H9 (cell line): ENCODE results near the gene MED22. TPM values are rescaled to one million over a fixed set of nuclear protein-coding genes. Genes with fewer than 3 reads are reported as not detected.

ENCODE experiments used
- DNase-seq: peaks from one replicate; pipeline ENCODE4 v3.0.0-alpha.2; 2017
- H2AFZ ChIP-seq: one replicate; pipeline ENCODE4 v1.6.1; 2013; ENCODE audit warnings: mild to moderate bottlenecking, low read length, control low read depth, moderate library complexity
- H2AK5ac ChIP-seq: 2 replicates; pipeline ENCODE4 v1.6.1; 2013; ENCODE audit warnings: low read length, control low read depth, mixed read lengths; ENCODE audit not compliant: insufficient read length
- H2BK120ac ChIP-seq: one replicate; pipeline ENCODE4 v1.6.1; 2013; ENCODE audit warnings: low read depth, mild to moderate bottlenecking, low read length, control low read depth, inconsistent platforms; ENCODE audit not compliant: poor library complexity, severe bottlenecking
- H2BK12ac ChIP-seq: 2 replicates; pipeline ENCODE4 v1.6.1; 2013; ENCODE audit warnings: low read length, control low read depth, mixed read lengths, low read depth; ENCODE audit not compliant: insufficient read length
- H2BK15ac ChIP-seq: 2 replicates; pipeline ENCODE4 v1.6.1; 2013; ENCODE audit warnings: low read depth, low read length, control low read depth
- H2BK20ac ChIP-seq: one replicate; pipeline ENCODE4 v1.6.1; 2013; ENCODE audit warnings: low read depth, mild to moderate bottlenecking, low read length, control low read depth, inconsistent platforms; ENCODE audit not compliant: poor library complexity, severe bottlenecking
- H2BK5ac ChIP-seq: 2 replicates; pipeline ENCODE4 v1.6.1; 2013; ENCODE audit warnings: low read length, control low read depth, mixed read lengths; ENCODE audit not compliant: insufficient read length
- H3K14ac ChIP-seq: 2 replicates; pipeline ENCODE4 v1.6.1; 2013; ENCODE audit warnings: low read length, control low read depth; ENCODE audit not compliant: insufficient read depth
- H3K18ac ChIP-seq: 2 replicates; pipeline ENCODE4 v1.6.1; 2013; ENCODE audit warnings: low read depth, mild to moderate bottlenecking, mixed read lengths, low read length, control low read depth; ENCODE audit not compliant: insufficient read length
- H3K23ac ChIP-seq: 2 replicates; pipeline ENCODE4 v1.6.1; 2013; ENCODE audit warnings: low read length, control low read depth, mixed read lengths, low read depth; ENCODE audit not compliant: insufficient read length
- H3K23me2 ChIP-seq: 2 replicates; pipeline ENCODE4 v1.6.1; 2013; ENCODE audit warnings: low read depth, mild to moderate bottlenecking, mixed read lengths, low read length, control low read depth; ENCODE audit not compliant: insufficient read length, poor library complexity, severe bottlenecking
- H3K27ac ChIP-seq: 2 replicates; pipeline ENCODE4 v1.5.1; 2013; ENCODE audit warnings: low read length, control low read depth, mixed read lengths, low read depth; ENCODE audit not compliant: insufficient read length
- H3K27me3 ChIP-seq: 2 replicates; pipeline ENCODE4 v1.6.1; 2013; ENCODE audit warnings: low read length, control low read depth, inconsistent platforms; ENCODE audit not compliant: insufficient read depth
- H3K4ac ChIP-seq: 2 replicates; pipeline ENCODE4 v1.6.1; 2013; ENCODE audit warnings: low read depth, mild to moderate bottlenecking, control low read depth, inconsistent platforms, low read length, moderate library complexity
- H3K4me1 ChIP-seq: 2 replicates; pipeline ENCODE4 v1.6.1; 2013; ENCODE audit warnings: low read length, control low read depth, inconsistent platforms; ENCODE audit not compliant: insufficient read depth
- H3K4me2 ChIP-seq: 2 replicates; pipeline ENCODE4 v1.6.1; 2013; ENCODE audit warnings: low read length, control low read depth, mixed read lengths; ENCODE audit not compliant: insufficient read length, insufficient read depth
- H3K56ac ChIP-seq: 2 replicates; pipeline ENCODE4 v1.6.1; 2013; ENCODE audit warnings: low read depth, mild to moderate bottlenecking, mixed read lengths, low read length, control low read depth; ENCODE audit not compliant: insufficient read length
- H3K79me1 ChIP-seq: 2 replicates; pipeline ENCODE4 v1.6.1; 2013; ENCODE audit warnings: low read depth, mild to moderate bottlenecking, moderate library complexity, low read length, control low read depth, inconsistent platforms; ENCODE audit not compliant: insufficient read depth, poor library complexity, severe bottlenecking
- H3K79me2 ChIP-seq: 2 replicates; pipeline ENCODE4 v1.6.1; 2013; ENCODE audit warnings: low read length, control low read depth, inconsistent platforms; ENCODE audit not compliant: insufficient read depth
- H3K9ac ChIP-seq: 2 replicates; pipeline ENCODE4 v1.6.1; 2013; ENCODE audit warnings: low read length, control low read depth, mixed read lengths; ENCODE audit not compliant: insufficient read length; ENCODE audit errors: extremely low read depth
- H3K9me3 ChIP-seq: one replicate; pipeline ENCODE4 v1.6.1; 2013; ENCODE audit warnings: low read depth, low read length, inconsistent platforms; ENCODE audit not compliant: control insufficient read depth
- H3T11ph ChIP-seq: one replicate; pipeline ENCODE4 v1.6.1; 2013; ENCODE audit warnings: mild to moderate bottlenecking, low read length, control low read depth, inconsistent platforms
- H4K20me1 ChIP-seq: one replicate; pipeline ENCODE4 v1.6.1; 2013; ENCODE audit not compliant: control insufficient read depth, insufficient read length, insufficient read depth
- H4K5ac ChIP-seq: 2 replicates; pipeline ENCODE4 v1.6.1; 2013; ENCODE audit warnings: low read depth, mild to moderate bottlenecking, mixed read lengths, low read length, control low read depth; ENCODE audit not compliant: insufficient read length
- H4K8ac ChIP-seq: replicated peaks from 2 replicates; pipeline ENCODE4 v1.6.1; 2013; ENCODE audit warnings: low read length, control low read depth, mixed read lengths, low read depth; ENCODE audit not compliant: insufficient read length
- H4K91ac ChIP-seq: 2 replicates; pipeline ENCODE4 v1.6.1; 2013; ENCODE audit warnings: low read depth, mild to moderate bottlenecking, moderate library complexity, mixed read lengths, low read length, control low read depth; ENCODE audit not compliant: insufficient read length
- H3K27ac Mint-ChIP-seq, 3 experiments: 2 replicates in 2 of 3; 3 replicates in 1 of 3; pipeline ENCODE4 v1.8.0; 2020 to 2021; ENCODE audit warnings: mixed read lengths in 3 of 3, mild to moderate bottlenecking in 1 of 3, moderate library complexity in 1 of 3
- H3K27me3 Mint-ChIP-seq: 2 replicates; pipeline ENCODE4 v1.8.0; 2021; ENCODE audit warnings: low read depth, mild to moderate bottlenecking, moderate library complexity, mixed read lengths
- H3K36me3 Mint-ChIP-seq, 3 experiments: 2 replicates in 2 of 3; 3 replicates in 1 of 3; pipeline ENCODE4 v1.8.0; 2020 to 2021; ENCODE audit warnings: low read depth in 3 of 3, mixed read lengths in 3 of 3; ENCODE audit not compliant: insufficient read depth in 1 of 3
- H3K4me1 Mint-ChIP-seq, 2 experiments: 2 replicates each; pipeline ENCODE4 v1.8.0; 2020; ENCODE audit warnings: mixed read lengths in 2 of 2
- H3K4me3 Mint-ChIP-seq, 2 experiments: 2 replicates in 1 of 2; 3 replicates in 1 of 2; pipeline ENCODE4 v1.8.0; 2020 to 2021; ENCODE audit warnings: mild to moderate bottlenecking in 2 of 2, mixed read lengths in 2 of 2, moderate library complexity in 1 of 2
- H3K9me3 Mint-ChIP-seq, 2 experiments: 2 replicates in 1 of 2; 3 replicates in 1 of 2; pipeline ENCODE4 v1.8.0; 2020; ENCODE audit warnings: mild to moderate bottlenecking in 2 of 2, mixed read lengths in 2 of 2, moderate library complexity in 1 of 2
- WGBS: extraction: QIAGEN DNeasy Blood & Tissue Kit; methylation state at CpG from one replicate; pipeline ENCODE4 v1.1.7; 2013; ENCODE audit warnings: missing lambda C conversion rate, low lambda C conversion rate, mixed read lengths; ENCODE audit not compliant: insufficient read length; ENCODE audit errors: extremely low coverage; 5-methylcytosine and 5-hydroxymethylcytosine counted together
- total RNA-seq: library from RNA; stranded (reverse); gene quantifications from 2 replicates; pipeline ENCODE4 v1.2.1, GENCODE V29; 2021
- TF ChIP-seq, protein P1 (sequence below): fragments of 200-600 bp; sonication (generic); conservative IDR thresholded peaks from 3 replicates; pipeline ENCODE4 v1.8.0; 2021; ENCODE audit warnings: antibody characterized with exemption, mild to moderate bottlenecking

Gene MED22
- total RNA-seq, 1 experiment from 2014 or later: 60.1 TPM

DNA sequence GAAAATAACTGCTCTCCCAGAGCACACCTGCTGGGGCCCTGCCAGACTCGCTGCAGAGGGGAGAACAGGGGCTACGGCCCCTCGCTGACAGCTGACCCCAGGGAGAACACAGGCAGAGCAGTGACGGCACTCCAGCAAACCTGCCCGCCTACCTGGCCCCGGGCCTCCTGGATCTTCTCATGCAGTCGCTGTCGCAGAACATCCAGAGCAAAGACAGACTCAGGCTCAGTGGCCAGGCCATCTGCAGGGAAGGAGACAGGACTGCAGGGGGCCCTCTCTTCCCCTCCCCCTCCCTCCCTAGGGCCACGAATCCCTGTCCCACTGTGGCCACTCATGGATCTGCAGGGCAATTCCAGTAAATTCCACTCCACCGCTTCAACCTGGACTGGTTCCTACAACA, 14.4 kb downstream of the MED22 start:
- peak; percentile 27 for DNase-seq
- Histone ChIP-seq H4K20me1 (no peaks in the 10 kb centered on the region), H4K5ac (no peak overlapping the region), H3K27me3 (no peaks in the 10 kb centered on the region), H2AK5ac (no peak overlapping the region), H3K9ac (no peak overlapping the region), H2AFZ (no peak overlapping the region), H3K27ac (no peak overlapping the region), H2BK20ac (no peak overlapping the region), H3K9me3 (no peaks in the 10 kb centered on the region), H2BK120ac (no peak overlapping the region), H3K79me1 (no peaks in the 10 kb centered on the region), H3K23me2 (peaks cover 3% of the 10 kb centered on the region), H3K4me2 (no peak overlapping the region), H2BK5ac (no peak overlapping the region), H2BK12ac (no peak overlapping the region), H3T11ph (no peak overlapping the region), H3K23ac (no peak overlapping the region), H4K8ac (no peak overlapping the region), H3K79me2 (peaks cover 3% of the 10 kb centered on the region; the same call in 1 of the 2 replicates), H3K4me1 (no peaks in the 10 kb centered on the region), H3K4ac (no peak overlapping the region), H3K14ac (no peak overlapping the region), H3K18ac (no peak overlapping the region), H3K56ac (no peak overlapping the region), H4K91ac (no peak overlapping the region), H2BK15ac (no peak overlapping the region)
- TF ChIP-seq, protein P1, sequence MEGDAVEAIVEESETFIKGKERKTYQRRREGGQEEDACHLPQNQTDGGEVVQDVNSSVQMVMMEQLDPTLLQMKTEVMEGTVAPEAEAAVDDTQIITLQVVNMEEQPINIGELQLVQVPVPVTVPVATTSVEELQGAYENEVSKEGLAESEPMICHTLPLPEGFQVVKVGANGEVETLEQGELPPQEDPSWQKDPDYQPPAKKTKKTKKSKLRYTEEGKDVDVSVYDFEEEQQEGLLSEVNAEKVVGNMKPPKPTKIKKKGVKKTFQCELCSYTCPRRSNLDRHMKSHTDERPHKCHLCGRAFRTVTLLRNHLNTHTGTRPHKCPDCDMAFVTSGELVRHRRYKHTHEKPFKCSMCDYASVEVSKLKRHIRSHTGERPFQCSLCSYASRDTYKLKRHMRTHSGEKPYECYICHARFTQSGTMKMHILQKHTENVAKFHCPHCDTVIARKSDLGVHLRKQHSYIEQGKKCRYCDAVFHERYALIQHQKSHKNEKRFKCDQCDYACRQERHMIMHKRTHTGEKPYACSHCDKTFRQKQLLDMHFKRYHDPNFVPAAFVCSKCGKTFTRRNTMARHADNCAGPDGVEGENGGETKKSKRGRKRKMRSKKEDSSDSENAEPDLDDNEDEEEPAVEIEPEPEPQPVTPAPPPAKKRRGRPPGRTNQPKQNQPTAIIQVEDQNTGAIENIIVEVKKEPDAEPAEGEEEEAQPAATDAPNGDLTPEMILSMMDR: no peak; the same call in 2 of the 3 replicates
- H3K36me3 Mint-ChIP-seq: peaks cover 34 to 67% (median 56%) of the 10 kb centered on the region in 3 experiments
- peaks cover 6 to 9% of the 10 kb centered on the region in 2 experiments for H3K9me3 Mint-ChIP-seq
- WGBS: no CpG with 5 or more reads among the region's 10 CpGs
- H3K4me3 Mint-ChIP-seq: peak overlapping the region; percentile 98; a peak in 4 of 5 replicates
- H3K27ac Mint-ChIP-seq: peak overlapping the region in 1 of 3 experiments; percentile 85; a peak in 1 of 7 replicates
- no peaks in the 10 kb centered on the region; the same call in none of the 2 replicates for H3K27me3 Mint-ChIP-seq
- peaks cover 18 to 22% of the 10 kb centered on the region in 2 experiments for H3K4me1 Mint-ChIP-seq
